GM18502 (cell line): Measurements from ENCODE around the gene TAAR9.
A peak's percentile ranks its signal among the peaks of the same experiment; 100 is the strongest.
"Not testable (repeated sequence)": the region's sequence is repeated elsewhere in the genome, so short reads cannot be mapped to it uniquely, and the experiment has no call there.

Source experiments
- ATAC-seq: cut with Tn5 transposase; IDR thresholded peaks from one replicate; pipeline ENCODE4 v1.9.1; 2021; ENCODE audit warnings: mild to moderate bottlenecking; ENCODE audit not compliant: unreplicated experiment, poor library complexity

Gene TAAR9

DNA sequence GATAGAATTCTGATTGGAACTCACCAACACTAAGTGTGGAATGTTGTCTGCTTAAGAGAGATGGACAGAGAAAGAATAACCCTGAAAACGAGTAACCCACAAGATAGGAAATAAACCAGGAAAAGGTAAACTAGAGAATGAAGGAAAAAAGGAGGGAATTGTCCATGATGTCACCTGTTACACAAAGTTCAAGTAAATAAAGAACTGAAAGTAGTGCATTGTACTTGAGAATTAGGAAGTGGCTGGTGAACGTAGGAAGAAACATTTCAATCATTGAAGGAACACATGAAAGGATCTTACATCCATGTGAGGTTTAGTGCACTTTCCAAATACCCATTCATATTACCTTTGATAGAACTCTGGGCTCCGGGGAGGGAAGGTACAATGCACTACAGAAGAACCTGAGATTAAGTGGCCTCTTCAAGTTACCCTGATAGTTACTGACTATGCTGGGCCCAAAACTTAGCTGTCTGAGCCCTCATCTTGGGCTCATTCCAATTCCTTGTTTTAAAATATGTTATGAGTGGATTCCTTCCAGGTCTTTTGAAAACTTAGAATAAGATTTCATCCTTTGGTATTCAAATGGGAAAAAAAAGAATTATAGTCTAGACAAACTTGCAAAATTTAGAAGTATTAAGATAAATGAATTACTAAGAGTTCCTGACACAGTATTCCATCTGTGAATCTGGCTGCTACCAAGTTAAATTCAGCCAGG is 24.1 kb upstream of the TAAR9 start:
- no peak for ATAC-seq

DNA sequence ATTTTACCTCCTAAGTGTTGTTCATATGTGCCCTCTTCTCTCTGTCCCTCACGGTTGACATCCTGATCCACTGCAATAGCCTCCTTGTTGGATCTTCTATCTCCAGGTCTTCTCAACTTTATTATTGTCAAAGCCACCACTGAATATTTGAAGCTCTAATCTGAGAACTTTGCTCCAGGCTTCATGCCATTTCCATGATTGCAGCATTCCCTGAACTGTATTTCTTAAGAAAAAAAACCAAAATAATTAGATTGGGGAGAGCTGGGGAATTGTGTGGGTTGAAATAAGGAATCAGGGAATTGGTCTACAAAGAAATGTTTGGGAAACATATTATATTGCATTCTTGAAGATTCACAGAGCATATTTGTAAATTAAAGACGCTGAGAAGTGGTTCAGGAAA is 22.7 kb upstream of the TAAR9 start:
- no peak for ATAC-seq

- ATAC-seq = no peak
Observed at GRCh38 chr6:132520953-132521352, 17.1 kb upstream of the TAAR9 start.

GRCh38 chr6:132524646-132525045 is 13.4 kb upstream of the TAAR9 start:
- no peak for ATAC-seq

- ATAC-seq = no peak
Observed at GRCh38 chr6:132525866-132526265, 12.2 kb upstream of the TAAR9 start.

DNA sequence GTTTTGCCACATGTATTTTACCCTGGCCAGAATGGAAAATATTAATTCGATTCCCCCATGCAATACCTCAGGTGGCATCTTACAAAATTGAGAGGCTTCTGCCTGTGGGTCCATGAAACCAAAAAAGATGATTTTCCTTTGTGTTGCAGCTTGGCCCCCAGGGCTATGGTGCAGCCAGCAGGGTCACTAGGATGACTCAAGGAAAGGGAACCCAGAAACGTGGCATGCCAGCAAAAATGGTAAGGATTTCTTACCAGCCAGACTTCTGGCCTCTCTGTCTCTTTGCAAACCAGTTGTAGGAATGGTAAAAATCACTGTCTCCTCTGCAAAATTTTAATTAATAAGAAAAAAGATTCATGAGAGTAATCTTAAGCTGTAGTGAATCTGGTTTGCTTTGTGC is 11.6 kb upstream of the TAAR9 start:
- ATAC-seq = no peak

- no peak for ATAC-seq
Observed at GRCh38 chr6:132527791-132528190, 10.3 kb upstream of the TAAR9 start.

DNA sequence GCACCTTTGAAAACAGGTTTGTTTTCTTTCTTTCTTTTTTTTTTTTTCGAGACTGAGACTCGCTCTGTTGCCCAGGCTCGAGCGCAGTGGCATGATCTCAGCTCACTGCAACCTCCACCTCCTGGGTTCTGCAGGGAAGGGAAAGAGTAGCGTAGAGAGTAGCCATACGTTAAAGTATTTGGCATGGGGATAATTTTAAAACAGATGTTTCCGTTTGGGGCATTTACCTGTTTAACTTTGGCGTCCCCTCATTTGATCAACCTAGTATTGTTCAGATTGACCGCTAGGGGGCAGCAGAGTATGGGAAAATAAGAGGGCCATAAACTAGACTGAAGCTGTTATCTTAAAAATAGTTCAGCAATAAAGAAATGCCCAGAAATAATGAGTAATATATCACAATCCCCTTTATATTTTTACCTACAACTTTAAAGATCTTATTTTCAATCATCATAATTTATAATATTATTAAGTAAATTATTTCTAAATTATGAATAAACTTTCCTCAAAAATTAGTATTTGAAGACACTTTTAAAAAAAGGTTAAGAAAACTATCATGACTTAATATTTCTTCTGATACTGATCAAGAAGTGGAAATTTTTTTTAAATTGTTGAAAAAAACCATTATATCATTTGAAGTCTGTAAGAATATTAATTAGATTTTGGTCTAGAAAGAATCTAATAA is 7.6 kb upstream of the TAAR9 start:
- ATAC-seq = peak; percentile 92

DNA sequence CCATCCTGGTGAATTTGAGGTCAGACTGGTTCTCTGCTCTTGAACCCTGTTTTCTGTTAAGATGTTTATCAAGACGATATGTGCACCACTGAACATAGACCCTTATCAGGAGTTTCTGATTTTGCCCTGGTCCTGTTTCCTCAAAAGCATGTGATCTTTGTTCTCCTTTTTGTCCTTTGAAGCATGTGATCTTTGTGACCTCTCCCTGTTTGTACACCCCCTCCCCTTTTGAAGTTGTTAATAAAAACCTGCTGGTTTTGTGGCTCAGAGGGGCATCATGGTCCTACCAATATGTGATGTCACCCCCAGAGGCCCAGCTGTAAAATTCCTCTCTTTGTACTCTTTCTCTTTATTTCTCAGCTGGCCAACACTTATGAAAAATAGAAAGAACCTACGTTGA is 3.5 kb upstream of the TAAR9 start:
- not testable (repeated sequence) for ATAC-seq

DNA sequence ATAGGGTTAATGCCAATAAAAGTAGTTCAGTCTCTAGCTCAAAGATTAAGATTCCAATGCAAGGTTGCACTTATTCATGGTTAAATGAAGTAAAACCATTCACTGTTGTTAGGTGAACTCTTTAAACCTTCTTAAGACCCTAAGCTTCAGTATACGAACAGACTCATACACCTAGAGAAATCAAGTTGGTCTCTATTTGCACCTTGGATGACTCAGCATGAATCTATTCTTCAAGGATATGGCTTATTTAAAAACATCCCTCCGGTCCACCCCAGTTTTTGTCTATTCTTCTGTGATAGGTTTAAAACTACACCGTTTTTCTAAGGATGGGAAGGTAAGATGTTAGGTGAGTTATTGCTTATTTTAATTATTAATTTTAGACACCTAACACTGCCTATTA is 932 bp upstream of the TAAR9 start:
- no peak for ATAC-seq

- ATAC-seq = no peak
Observed at GRCh38 chr6:132544826-132545225, 6.7 kb downstream of the TAAR9 start.

DNA sequence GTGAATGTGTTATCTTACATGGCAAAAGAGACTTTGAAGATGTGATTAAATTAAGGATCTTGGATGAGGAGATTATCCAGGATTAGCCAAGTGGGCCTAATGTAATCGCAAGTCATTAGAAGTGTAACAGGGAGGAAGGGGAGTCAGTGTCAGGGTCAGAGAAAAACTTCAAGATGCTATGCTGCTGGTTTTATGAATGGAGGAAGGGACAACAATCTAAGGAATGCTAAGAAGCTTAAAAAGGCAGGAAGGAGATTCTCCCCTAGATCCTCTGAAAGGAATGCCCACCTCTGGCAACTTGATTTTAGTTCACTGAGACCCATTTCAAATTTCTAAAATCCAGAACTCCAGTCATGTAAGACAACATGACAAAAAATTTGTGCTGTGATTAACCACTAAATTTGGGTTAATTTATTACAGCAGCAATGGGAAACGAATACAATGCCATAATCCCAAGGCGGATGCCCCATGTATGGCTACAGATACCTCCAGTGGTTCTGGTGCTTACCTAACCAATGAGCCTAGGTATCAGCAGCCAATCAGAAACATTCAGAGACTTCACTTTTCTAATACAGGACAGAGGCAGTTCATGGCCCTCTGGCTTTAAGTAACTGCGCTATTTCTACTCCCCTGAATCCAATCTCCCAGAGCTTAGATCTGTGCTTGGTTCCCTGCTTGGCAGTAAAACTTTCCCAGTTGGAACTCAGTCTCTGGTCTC is 10.8 kb downstream of the TAAR9 start:
- no peak for ATAC-seq

DNA sequence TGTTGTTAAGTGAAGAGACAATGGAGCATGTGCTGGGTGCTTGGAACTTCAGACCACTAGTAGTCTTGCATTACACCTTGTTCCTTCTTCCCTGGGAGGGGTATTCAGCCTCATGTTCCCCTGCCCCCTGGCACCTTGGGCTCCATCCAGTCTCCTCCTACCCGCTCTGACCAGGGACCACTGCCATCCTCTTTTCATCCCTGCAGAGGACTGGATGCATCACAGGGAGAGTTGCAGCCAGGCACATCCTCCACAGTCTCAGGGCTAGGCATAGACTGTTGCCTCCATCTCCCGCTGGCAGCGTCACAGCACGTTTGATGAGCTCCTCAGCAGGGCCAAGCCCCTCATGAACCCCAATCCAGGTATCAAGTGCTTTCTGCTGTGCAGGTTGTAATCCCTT is 13.1 kb downstream of the TAAR9 start:
- ATAC-seq = no peak

GRCh38 chr6:132552372-132552771 is 14.3 kb downstream of the TAAR9 start, which contains the start of gene TAAR8:
TAAR8 (plus strand) TSS chr6:132552672; CDS start chr6:132552693, 21 bp downstream.
- ATAC-seq = no peak

DNA sequence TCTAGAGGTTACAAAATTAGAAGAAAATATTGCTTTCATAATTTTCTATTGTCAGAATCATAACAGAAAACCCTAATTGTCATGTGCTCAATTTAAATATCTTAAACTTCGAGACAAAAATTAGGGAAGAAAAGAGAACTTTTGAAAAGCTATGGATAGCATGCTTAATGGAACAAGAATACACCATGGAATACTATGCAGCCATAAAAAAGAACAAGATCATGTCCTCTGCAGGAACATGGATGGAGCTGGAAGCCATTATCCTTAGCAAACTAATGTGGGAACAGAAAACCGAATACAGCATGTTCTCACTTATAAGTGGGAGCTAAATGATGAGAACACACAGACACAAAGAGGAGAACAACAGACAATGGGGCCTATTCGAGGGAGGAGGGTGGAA is 22.0 kb downstream of the TAAR9 start:
- ATAC-seq = not testable (repeated sequence)

DNA sequence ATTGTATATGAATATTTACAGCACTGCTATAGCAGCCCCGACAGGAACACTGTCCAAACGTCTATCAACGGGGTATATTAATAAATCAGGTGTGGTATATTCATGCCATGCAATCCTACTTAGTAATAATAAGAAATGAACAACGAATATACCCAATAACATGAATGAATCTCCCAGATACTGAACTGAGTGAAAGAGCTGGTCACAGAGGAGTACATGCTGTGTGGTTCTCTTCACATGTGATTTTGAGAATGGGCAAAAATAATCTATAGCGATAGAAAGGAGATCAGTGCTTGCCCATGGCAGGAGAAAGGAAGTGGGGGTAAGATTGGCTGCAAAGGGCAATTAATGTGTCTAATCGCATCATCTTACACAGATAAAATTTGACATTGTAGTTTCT is 28.3 kb downstream of the TAAR9 start:
- no peak for ATAC-seq

DNA sequence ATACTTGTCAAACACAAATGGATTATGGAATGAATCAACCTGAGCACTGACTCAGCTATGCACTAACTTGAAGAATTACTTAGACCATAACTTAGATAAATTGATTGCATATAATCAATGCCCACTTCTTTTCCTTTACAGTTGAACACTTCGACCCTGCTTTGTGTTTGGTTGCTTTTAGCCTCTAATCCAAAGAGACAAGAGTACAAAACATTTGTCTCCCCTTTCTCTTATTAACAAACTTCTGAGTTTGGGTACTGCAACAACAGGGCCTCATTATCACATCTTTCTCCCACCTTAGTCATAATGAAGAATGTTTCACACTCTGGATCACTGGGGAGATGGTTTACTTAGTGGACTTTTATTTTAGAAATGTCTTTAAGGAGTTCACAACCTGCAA is 29.5 kb downstream of the TAAR9 start:
- ATAC-seq = no peak

DNA sequence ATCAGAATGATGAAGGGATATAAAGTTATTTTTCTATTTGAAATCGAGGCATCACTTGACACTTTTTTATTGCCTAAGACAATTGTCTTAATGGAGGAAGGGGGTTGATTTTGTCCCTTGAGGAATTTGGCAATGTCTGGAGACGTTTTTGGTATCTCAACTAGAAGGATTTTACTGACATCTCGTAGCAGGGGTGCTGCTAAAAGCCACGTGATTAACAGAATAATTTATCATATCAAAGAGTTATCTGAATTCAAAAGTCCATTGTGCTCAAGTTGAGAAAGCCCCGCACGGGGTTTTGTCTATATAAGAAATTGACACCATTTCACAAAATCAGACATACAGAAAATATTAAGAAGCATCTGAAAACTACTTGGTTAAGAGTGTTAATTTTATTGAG is 30.5 kb downstream of the TAAR9 start:
- no peak for ATAC-seq

GRCh38 chr6:132569170-132569569 is 31.1 kb downstream of the TAAR9 start:
- no peak for ATAC-seq

GRCh38 chr6:132570221-132570777 is 32.2 kb downstream of the TAAR9 start, which contains the start of gene TAAR6:
TAAR6 (plus strand) TSS chr6:132570322; CDS start chr6:132570322, 0 bp downstream.
- ATAC-seq = no peak

- ATAC-seq = no peak
Observed at GRCh38 chr6:132571774-132572173, 33.7 kb downstream of the TAAR9 start.
